ENCODE data around the gene DHRS13.
"Not testable (repeated sequence)": the region's sequence is repeated elsewhere in the genome, so short reads cannot be mapped to it uniquely, and the experiment has no call there.

GRCh38 chr17:28903546-28903841 lies 615 bp upstream of the DHRS13 start:
- TF ChIP-seq CTCF (conservative IDR thresholded peaks at IDR 0.05 in 1 of 2, IDR thresholded peaks at IDR 0.05 in 1 of 2; ENCODE audit: extremely low read depth in 1 of 2, insufficient read depth in 1 of 2, low read depth in 1 of 2, low read length in 2 of 2); EZH2 (IDR thresholded peaks at IDR 0.05; ENCODE audit: borderline replicate concordance, low read length): not testable (repeated sequence)
